OCI-LY1 (cell line): ENCODE measurements around the gene DCAKD.

ENCODE experiments used
- H2AFZ ChIP-seq: fragments of 200-600 bp; sonication (generic), shearing (Covaris generic); 2 replicates; pipeline ENCODE4 v1.6.0; 2014; ENCODE audit warnings: antibody characterized with exemption, mild to moderate bottlenecking, low read length
- H3F3A ChIP-seq: fragments of 200-600 bp; sonication (generic), shearing (Covaris generic); 2 replicates; pipeline ENCODE4 v1.6.0; 2014; ENCODE audit warnings: mild to moderate bottlenecking, antibody characterized with exemption, low read length, moderate library complexity; ENCODE audit not compliant: insufficient read depth
- H3K27ac ChIP-seq: fragments of 200-600 bp; sonication (generic); 2 replicates; pipeline ENCODE4 v1.5.1; 2014; ENCODE audit warnings: low read length, mixed run types, mild to moderate bottlenecking, low read depth; ENCODE audit not compliant: poor library complexity, severe bottlenecking
- H3K27me3 ChIP-seq: fragments of 200-600 bp; sonication (generic); 2 replicates; pipeline ENCODE4 v1.6.0; 2014; ENCODE audit warnings: antibody characterized with exemption, mild to moderate bottlenecking, low read length, moderate library complexity; ENCODE audit not compliant: insufficient read depth
- H3K36me3 ChIP-seq: fragments of 200-600 bp; sonication (generic); 2 replicates; pipeline ENCODE4 v1.6.1; 2014; ENCODE audit warnings: mild to moderate bottlenecking, antibody characterized with exemption, low read length, moderate library complexity, mixed read lengths; ENCODE audit not compliant: insufficient read depth
- H3K4me1 ChIP-seq: fragments of 200-600 bp; sonication (generic); 2 replicates; pipeline ENCODE4 v1.5.1; 2014; ENCODE audit warnings: mild to moderate bottlenecking, low read length, moderate library complexity; ENCODE audit not compliant: insufficient read depth, severe bottlenecking
- H3K4me2 ChIP-seq: fragments of 200-600 bp; sonication (generic), shearing (Covaris generic); 2 replicates; pipeline ENCODE4 v1.6.1; 2014; ENCODE audit warnings: low read length
- H3K4me3 ChIP-seq: fragments of 200-600 bp; sonication (generic); 2 replicates; pipeline ENCODE4 v1.5.1; 2014; ENCODE audit warnings: low read length, low read depth, mild to moderate bottlenecking, mixed read lengths; ENCODE audit not compliant: poor library complexity, severe bottlenecking
- H3K79me2 ChIP-seq: fragments of 200-600 bp; shearing (Covaris generic); 2 replicates; pipeline ENCODE4 v1.6.1; 2016; ENCODE audit warnings: mixed run types, low read length, mixed read lengths; ENCODE audit not compliant: insufficient read depth
- H3K9ac ChIP-seq: fragments of 200-600 bp; sonication (generic), shearing (Covaris generic); 2 replicates; pipeline ENCODE4 v1.6.1; 2014; ENCODE audit warnings: mild to moderate bottlenecking, low read length, mixed read lengths
- H3K9me2 ChIP-seq: fragments of 200-600 bp; sonication (generic), shearing (Covaris generic); 2 replicates; pipeline ENCODE4 v1.6.1; 2014; ENCODE audit warnings: low read depth, mild to moderate bottlenecking, low read length, mixed read lengths
- H3K9me3 ChIP-seq: fragments of 200-600 bp; shearing (Covaris generic); 2 replicates; pipeline ENCODE4 v1.6.1; 2014; ENCODE audit warnings: low read length, mixed read lengths
- H4K20me1 ChIP-seq: fragments of 200-600 bp; sonication (generic), shearing (Covaris generic); 2 replicates; pipeline ENCODE4 v1.6.0; 2016; ENCODE audit warnings: mild to moderate bottlenecking, low read length; ENCODE audit not compliant: insufficient read depth
- EZH2 ChIP-seq: fragments of 200-600 bp; sonication (generic), shearing (Covaris generic); IDR thresholded peaks from 2 replicates; pipeline ENCODE4 v1.8.0; 2017; ENCODE audit warnings: borderline replicate concordance, mixed run types, mild to moderate bottlenecking, antibody characterized with exemption, low read length, moderate library complexity, mixed read lengths
- TF ChIP-seq, protein P1 (sequence below): fragments of 200-600 bp; sonication (generic), shearing (Covaris generic); IDR thresholded peaks from 2 replicates; pipeline ENCODE4 v1.5.1; 2017; ENCODE audit warnings: mild to moderate bottlenecking, antibody characterized with exemption, low read length, moderate library complexity, mixed read lengths

Gene DCAKD

DNA sequence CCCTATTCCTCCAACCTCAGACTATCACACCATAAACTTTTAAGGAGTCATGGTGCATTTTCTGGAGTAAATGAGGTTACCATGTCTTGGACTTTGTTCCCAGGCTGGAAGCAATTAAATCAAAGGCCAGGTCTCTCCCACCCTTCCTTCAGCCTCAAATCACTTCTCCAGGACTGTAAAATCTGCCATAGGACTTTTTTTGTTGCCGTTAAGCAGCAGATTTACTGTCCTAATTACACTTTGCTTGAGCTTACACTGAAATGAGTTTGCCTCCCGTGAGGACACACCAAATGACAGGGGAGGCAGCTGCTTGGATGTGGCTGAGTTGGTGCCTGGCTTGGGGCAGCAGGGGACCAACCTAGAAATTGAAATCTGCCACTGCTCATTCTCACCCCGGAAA lies 14.7 kb downstream of the DCAKD start:
- Histone ChIP-seq H2AFZ (no peak overlapping the region), H3K9me3 (no peaks in the 10 kb centered on the region), H3K79me2 (no peaks in the 10 kb centered on the region), H3F3A (no peaks in the 10 kb centered on the region), H3K27ac (no peak overlapping the region), H3K4me3 (no peak overlapping the region), H3K9ac (no peak overlapping the region), H3K4me1 (no peaks in the 10 kb centered on the region), H3K4me2 (no peak overlapping the region), H3K36me3 (peaks cover 25% of the 10 kb centered on the region), H3K9me2 (no peaks in the 10 kb centered on the region), H3K27me3 (no peaks in the 10 kb centered on the region), H4K20me1 (no peaks in the 10 kb centered on the region)
- TF ChIP-seq EZH2, result no peak
- TF ChIP-seq, protein P1, sequence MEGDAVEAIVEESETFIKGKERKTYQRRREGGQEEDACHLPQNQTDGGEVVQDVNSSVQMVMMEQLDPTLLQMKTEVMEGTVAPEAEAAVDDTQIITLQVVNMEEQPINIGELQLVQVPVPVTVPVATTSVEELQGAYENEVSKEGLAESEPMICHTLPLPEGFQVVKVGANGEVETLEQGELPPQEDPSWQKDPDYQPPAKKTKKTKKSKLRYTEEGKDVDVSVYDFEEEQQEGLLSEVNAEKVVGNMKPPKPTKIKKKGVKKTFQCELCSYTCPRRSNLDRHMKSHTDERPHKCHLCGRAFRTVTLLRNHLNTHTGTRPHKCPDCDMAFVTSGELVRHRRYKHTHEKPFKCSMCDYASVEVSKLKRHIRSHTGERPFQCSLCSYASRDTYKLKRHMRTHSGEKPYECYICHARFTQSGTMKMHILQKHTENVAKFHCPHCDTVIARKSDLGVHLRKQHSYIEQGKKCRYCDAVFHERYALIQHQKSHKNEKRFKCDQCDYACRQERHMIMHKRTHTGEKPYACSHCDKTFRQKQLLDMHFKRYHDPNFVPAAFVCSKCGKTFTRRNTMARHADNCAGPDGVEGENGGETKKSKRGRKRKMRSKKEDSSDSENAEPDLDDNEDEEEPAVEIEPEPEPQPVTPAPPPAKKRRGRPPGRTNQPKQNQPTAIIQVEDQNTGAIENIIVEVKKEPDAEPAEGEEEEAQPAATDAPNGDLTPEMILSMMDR, result no peak

DNA sequence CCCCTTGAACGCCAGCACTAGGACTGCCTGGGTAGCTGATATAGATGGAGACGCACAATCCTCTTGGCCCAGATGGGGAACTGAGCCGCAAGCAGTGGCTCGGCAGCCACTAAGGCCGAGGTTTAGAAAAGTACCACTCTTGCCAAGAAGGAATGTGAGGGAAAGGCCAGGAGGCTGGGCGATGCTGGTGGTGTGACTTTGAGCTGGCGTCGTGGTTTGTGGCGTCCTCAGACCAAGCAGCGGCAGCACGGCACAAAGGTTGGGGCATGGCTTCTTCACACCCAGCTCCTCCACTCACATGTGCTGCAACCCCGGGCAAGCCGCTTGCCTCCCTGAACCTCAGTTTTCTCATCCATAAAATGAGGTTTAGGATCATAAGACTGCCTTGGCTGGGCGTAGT lies 15.6 kb downstream of the DCAKD start:
- no peak overlapping the region for H3K4me3 ChIP-seq
- H2AFZ ChIP-seq, result no peak overlapping the region
- no peaks in the 10 kb centered on the region for H4K20me1 ChIP-seq
- H3K4me1 ChIP-seq, result no peaks in the 10 kb centered on the region
- H3K4me2 ChIP-seq, result no peak overlapping the region
- H3K36me3 ChIP-seq, result peaks cover 34% of the 10 kb centered on the region
- H3K9ac ChIP-seq, result no peak overlapping the region
- no peaks in the 10 kb centered on the region for H3F3A ChIP-seq
- no peaks in the 10 kb centered on the region for H3K79me2 ChIP-seq
- no peak overlapping the region for H3K27ac ChIP-seq
- no peaks in the 10 kb centered on the region for H3K27me3 ChIP-seq
- H3K9me2 ChIP-seq, result no peaks in the 10 kb centered on the region
- H3K9me3 ChIP-seq, result no peaks in the 10 kb centered on the region
- TF ChIP-seq, protein P1, result no peak

DNA sequence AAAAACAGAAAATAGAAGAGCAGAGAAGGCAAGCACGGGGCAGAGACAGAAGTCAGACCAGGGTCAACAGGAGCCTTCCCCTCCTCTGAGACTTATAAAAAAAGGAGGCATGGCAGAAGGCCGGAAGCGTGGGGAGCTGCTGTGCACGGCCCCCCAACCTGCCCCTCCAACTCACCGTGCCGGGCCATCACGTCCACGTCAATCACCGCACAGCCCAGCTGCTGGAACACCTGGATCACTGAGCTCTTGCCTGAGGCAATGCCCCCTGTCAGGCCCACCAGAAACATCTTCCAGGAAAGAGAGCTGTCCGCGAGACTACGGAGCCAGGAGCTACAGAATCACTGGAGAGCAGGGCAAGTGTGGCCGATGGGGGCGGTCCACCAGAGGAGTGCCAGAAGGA lies 16.8 kb downstream of the DCAKD start:
- no peak overlapping the region for H3K4me3 ChIP-seq
- H3K36me3 ChIP-seq, result peaks cover 46% of the 10 kb centered on the region
- H3K4me2 ChIP-seq, result no peak overlapping the region
- no peaks in the 10 kb centered on the region for H4K20me1 ChIP-seq
- no peaks in the 10 kb centered on the region for H3F3A ChIP-seq
- H3K4me1 ChIP-seq, result no peaks in the 10 kb centered on the region
- TF ChIP-seq, protein P1, result no peak
- H3K27ac ChIP-seq, result no peak overlapping the region
- H3K9ac ChIP-seq, result no peak overlapping the region
- H2AFZ ChIP-seq, result no peak overlapping the region
- no peaks in the 10 kb centered on the region for H3K9me3 ChIP-seq
- no peaks in the 10 kb centered on the region for H3K27me3 ChIP-seq
- no peaks in the 10 kb centered on the region for H3K9me2 ChIP-seq
- no peaks in the 10 kb centered on the region for H3K79me2 ChIP-seq

DNA sequence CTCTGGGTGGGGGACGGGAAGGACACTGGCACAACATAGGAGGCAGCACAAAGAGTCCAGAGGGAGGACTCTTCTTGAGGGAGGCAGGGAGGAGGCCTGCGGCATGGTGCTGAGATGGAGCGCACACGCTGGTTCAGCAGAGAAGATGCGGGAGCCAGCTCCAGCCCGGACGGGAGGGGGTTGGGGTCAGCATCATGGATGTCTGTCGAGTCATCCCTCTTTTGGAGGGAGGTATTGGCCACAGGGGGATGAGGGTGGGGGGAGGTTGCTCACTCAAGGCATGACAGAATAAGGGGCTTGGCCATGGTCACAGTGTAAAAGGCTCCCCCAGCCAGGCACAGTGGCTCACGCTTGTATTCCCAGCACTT lies 19.3 kb downstream of the DCAKD start:
- H3K27me3 ChIP-seq, result no peaks in the 10 kb centered on the region
- H3K9me3 ChIP-seq, result no peaks in the 10 kb centered on the region
- H3K27ac ChIP-seq, result no peak overlapping the region
- no peaks in the 10 kb centered on the region for H3F3A ChIP-seq
- H3K9ac ChIP-seq, result no peak overlapping the region
- no peak overlapping the region for H3K4me3 ChIP-seq
- H3K4me1 ChIP-seq, result no peaks in the 10 kb centered on the region
- TF ChIP-seq, protein P1, result no peak
- no peak for TF ChIP-seq EZH2
- H3K9me2 ChIP-seq, result no peaks in the 10 kb centered on the region
- H3K36me3 ChIP-seq, result peaks cover 55% of the 10 kb centered on the region
- no peak overlapping the region for H3K4me2 ChIP-seq
- no peaks in the 10 kb centered on the region for H3K79me2 ChIP-seq
- H4K20me1 ChIP-seq, result no peaks in the 10 kb centered on the region
- H2AFZ ChIP-seq, result no peak overlapping the region
